GM19324 (cell line): Measurements from ENCODE around the gene SDHAF1.
"Not testable (repeated sequence)": the region's sequence is repeated elsewhere in the genome, so short reads cannot be mapped to it uniquely, and the experiment has no call there.

Experiments used
- ATAC-seq: cut with Tn5 transposase; IDR thresholded peaks from one replicate; pipeline ENCODE4 v1.9.1; 2021; ENCODE audit warnings: mild to moderate bottlenecking, moderate library complexity; ENCODE audit not compliant: unreplicated experiment, low FRiP score

The SDHAF1 gene

DNA sequence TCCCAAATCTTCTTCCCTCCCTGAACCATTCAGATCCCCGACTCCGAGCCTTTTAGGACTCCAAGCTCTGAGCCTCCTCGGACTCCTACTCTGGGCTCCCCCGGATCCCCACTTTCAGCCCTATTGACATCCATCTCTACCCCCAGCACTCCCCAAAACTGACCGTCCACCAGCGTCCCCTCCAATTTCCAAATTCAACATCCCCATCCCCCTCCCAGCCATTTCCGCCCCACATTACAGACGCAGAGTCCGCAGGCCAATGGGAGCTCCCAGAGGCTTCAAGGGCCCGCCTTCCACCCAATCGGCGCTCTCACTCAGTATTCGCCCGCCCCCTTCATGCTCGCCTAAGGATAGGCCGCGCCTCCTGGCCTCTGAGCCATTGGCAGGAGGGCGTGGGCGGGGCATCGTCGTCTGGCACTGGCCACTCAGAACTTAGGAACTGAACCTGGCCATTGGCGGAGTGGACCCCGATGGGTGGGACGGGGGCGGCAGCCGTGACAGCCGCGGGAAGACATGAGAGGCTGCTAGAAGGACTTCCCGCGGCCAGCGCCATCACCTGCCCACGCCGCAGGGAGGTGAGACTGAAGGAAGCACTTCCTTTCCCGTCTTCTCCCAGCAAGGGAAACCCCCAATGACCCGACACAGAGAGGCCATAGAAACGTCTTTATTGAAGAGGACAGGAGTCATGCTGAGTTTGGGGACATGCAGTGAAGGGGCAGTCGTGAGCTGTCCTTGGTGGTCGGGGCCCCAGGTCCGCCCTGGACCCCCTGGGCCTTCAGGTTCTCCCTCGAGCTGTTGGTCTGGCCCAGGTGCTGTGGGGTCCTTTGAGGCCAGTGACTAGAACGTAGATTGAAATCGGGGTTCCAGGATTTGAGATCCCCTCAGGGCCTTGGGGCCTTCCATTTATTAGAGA, 19.3 kb downstream of the SDHAF1 start, which contains the start of gene ALKBH6:
ALKBH6 (minus strand) TSS at position 202 of the 913 bp plus-strand sequence. CDS start 816 bp downstream, outside the sequence.
- peak; percentile 98 for ATAC-seq

- no peak for ATAC-seq
Measured at GRCh38 chr19:36019061-36019670, 24.2 kb downstream of the SDHAF1 start.

DNA sequence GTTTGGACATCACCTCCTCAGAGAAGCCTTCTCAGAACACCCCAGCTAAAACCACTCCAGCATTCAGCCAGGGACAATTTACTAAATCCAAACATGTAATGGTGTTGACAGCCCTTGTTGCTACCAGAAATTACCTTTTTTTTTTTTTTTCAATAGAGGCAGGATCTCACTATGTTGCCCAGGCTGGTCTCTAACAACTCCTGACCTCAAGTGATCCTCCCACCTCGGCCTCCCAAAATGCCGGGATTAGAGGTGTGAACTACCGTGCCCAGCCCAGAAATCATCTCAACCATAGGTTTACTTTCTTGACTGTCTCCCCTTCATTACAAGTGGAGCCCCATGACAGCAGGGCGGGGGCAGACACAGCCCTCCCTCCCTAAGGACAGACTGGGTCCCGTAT, 28.4 kb downstream of the SDHAF1 start:
- ATAC-seq: no peak

DNA sequence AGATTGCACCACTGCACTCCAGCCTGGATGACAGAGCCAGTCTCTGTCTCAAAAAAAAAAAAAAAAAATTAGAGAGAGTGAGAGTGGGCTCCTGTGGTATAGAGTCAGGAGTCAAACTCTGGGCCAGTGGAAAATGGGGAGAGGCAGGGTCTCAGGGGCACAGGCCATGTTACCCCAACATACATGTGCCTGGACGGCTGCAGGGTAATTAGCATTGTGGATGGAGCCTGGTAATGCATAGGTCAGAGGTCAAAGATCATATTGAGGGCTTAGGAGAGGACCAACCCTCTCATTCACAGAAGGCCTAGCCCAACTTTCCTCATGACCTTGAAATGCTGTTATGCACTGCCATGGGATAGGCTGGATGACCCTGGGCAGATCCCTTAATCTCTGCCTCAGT, 30.6 kb downstream of the SDHAF1 start:
- no peak for ATAC-seq

- ATAC-seq: no peak
Measured at GRCh38 chr19:36026091-36026876, 31.3 kb downstream of the SDHAF1 start.

DNA sequence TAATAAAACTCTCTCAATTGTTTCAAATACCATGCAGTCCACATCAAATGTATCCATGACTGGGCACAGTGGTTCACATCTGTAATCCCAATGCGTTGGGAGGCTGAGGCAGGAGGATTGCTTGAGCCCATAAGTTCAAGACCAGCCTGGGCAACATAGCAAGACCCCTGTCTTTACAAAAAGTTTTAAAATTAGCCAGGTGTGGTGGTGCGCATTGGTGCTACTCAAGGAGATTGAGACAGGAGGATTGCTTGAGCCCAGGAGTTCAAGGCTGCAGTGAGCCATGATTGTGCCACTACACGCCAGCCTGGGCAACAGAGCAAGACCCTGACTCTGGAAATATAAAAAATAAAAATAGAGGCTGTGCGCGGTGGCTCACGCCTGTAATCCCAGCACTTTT, 32.7 kb downstream of the SDHAF1 start:
- ATAC-seq: no peak

DNA sequence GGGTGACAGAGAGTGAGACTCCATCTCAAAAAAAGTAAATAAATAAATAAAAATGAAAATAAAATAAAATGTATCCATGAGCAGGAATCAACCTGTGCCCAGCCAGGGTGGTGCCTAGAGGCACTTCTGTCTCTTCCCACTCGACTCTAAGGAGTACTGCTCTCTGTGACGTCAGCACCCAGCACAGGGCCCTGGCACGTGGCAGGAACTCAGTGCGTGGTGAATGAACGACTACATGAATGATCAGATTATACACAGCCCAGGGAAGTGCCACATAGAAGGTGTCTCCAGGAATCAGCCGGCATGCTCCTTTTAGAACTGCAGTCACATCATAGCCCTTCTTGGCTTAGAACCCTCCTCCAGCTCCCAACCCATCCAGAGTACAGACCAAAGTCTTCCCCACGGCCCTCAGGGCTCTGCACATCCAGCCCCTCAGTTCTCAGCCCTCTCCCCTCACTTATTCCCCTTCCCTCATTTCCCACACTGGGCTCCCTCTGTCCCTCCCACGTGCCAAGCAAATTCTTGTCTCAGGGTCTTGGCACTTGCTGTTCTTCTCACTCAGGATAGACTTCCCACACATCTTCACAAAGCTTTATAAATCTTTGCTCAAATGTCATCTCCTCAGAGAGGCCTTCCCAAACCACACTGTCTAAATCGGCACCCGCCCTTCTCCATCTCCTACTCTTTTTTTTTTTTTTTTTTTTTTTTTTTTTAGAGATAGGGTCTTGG, 33.5 kb downstream of the SDHAF1 start:
- no peak for ATAC-seq

- no peak for ATAC-seq
Measured at GRCh38 chr19:36030264-36031148, 35.5 kb downstream of the SDHAF1 start.

DNA sequence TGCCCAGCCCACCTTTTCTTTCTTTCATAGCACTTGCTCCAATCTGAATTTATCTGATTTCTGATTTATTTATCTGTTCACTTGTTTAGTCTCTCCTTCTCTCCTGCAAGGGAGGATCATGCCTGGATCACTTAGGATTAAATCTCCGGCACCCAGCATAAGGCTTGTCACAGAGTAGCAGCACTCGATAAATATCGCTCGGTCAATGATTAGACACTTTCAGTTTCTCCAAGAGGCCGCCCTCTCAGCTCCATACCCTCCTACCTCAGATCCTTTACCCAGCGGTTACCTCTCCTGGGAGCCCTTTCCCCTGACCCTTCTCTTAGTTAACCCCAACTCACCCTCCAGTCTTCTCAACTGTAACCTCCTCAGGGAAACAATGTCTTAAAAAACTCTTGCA, 36.3 kb downstream of the SDHAF1 start:
- ATAC-seq: no peak

GRCh38 chr19:36032251-36033104, 37.5 kb downstream of the SDHAF1 start, which contains the start of gene CLIP3:
TSS of gene CLIP3 (minus strand) at chr19:36032873. CDS start at chr19:36032357, 516 bp downstream.
- ATAC-seq: no peak

DNA sequence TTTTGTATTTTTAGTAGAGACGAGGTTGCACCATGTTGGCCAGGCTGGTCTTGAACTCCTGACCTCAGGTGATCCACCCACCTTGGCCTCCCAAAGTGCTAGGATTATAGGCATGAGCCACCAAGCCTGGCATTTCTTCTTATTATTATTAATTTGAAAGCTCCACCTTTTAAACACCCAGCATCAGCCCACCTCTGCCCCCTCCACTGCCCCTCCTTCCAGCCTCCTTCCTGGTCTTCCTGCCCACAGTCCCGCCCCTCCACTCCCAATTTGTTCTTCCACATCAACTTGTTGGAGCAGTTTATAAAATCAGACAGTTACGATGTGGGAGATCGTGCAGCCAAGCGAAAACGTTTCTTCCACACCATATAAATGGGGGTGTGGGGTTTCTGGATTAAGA, 45.5 kb downstream of the SDHAF1 start:
- ATAC-seq: no peak

DNA sequence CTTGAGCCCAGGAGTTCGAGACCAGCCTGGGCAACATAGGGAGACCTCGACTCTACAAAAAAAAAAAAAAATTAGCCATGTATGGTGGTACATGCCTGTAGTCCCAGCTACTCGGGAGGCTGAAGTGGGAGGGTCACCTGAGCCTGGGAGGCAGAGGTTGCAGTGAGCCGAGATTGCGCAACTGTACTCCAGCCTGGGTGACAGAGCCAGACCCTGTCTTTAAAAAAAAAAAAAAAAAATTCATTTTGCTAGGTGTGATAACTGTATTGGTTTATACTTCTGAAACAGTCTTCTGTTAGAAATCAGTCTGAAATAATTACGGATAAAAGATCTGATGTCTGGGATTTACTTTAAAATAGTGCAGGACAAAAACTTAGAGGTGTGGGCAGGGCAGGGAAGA, 46.1 kb downstream of the SDHAF1 start:
- not testable (repeated sequence) for ATAC-seq

- no peak for ATAC-seq
Measured at GRCh38 chr19:36041831-36042230, 46.8 kb downstream of the SDHAF1 start.

GRCh38 chr19:36043952-36044351, 49.0 kb downstream of the SDHAF1 start:
- ATAC-seq: no peak
